Esophagus squamous epithelium (tissue), 5 donors: ENCODE results near the gene PFKM. TPM values are rescaled to one million over a fixed set of nuclear protein-coding genes. Genes with fewer than 3 reads are reported as not detected.

Experiments used
- DNase-seq: peaks from one replicate; lab custom pipeline; 2025; lab: John Stamatoyannopoulos, UW
- H3K27ac ChIP-seq, 4 donors: fragments of 200-600 bp; sonication (generic); one replicate each; pipeline ENCODE4 v1.5.1; 2016 to 2019; ENCODE audit warnings: mild to moderate bottlenecking in 1 of 4
- H3K27me3 ChIP-seq, 4 donors: fragments of 200-600 bp; sonication (generic); 1 replicate in 3 of 4; 2 replicates in 1 of 4; pipeline versions ENCODE4 v1.5.1 to v1.6.0; 2017 to 2021; ENCODE audit warnings: antibody characterized with exemption in 1 of 4
- H3K36me3 ChIP-seq, 3 donors: fragments of 200-600 bp; sonication (generic); one replicate each; pipeline ENCODE4 v1.5.1; 2016 to 2019
- H3K4me1 ChIP-seq, 3 donors: fragments of 200-600 bp; sonication (generic); one replicate each; pipeline ENCODE4 v1.5.1; 2017 to 2019
- H3K4me3 ChIP-seq, 4 donors: fragments of 200-600 bp; sonication (generic); 1 replicate in 3 of 4; 2 replicates in 1 of 4; pipeline ENCODE4 v1.5.1; 2016 to 2019; ENCODE audit warnings: mild to moderate bottlenecking in 2 of 4, moderate library complexity in 1 of 4
- H3K9me3 ChIP-seq, 3 donors: fragments of 200-600 bp; sonication (generic); one replicate each; pipeline ENCODE4 v1.5.1; 2016 to 2019
- CTCF ChIP-seq, 6 experiments: fragments of 450-650 bp in 4 of 6; fragments of 200-600 bp in 2 of 6; sonication (generic) in 2 of 6; IDR thresholded peaks; one replicate each; pipeline ENCODE4 v1.5.1; 2016 to 2019; ENCODE audit warnings: antibody characterized with exemption in 6 of 6, mild to moderate bottlenecking in 4 of 6, moderate library complexity in 4 of 6
- POLR2A ChIP-seq, 4 donors: fragments of 450-650 bp; IDR thresholded peaks; one replicate each; pipeline ENCODE4 v1.6.1; 2017; ENCODE audit warnings: antibody characterized with exemption in 4 of 4, mild to moderate bottlenecking in 4 of 4, moderate library complexity in 3 of 4
- WGBS, 2 donors: methylation state at CpG; one replicate each; pipeline ENCODE4 v1.1.5; 2018; 5-methylcytosine and 5-hydroxymethylcytosine counted together
- intact Hi-C: fragments of 100-400 bp; cut with DNase I; formaldehyde crosslinking; loops from one replicate; pipeline ENCODE4 v1.15.0; 2022
- small RNA-seq, 4 donors: library from RNA; depleted of rRNA; stranded (forward); fragments of <200 nt; gene quantifications; one replicate each; pipeline ENCODE3, GENCODE V24; 2016
- total RNA-seq, 4 donors: library from RNA; depleted of rRNA; stranded (reverse); fragments of >200 nt; gene quantifications; one replicate each; pipeline ENCODE4 v1.1.0, GENCODE V29; 2016
- donor health status: DM: yes; HTN: yes; CAD: no.

PFKM gene
- total RNA-seq, 4 donors from 2014 or later, result 13.0 to 40.9 (median 33.3) TPM

GRCh38 chr12:48194799-48195201, 75.6 kb downstream of the PFKM start:
- no peaks in the 10 kb centered on the region for H3K9me3 ChIP-seq
- H3K36me3 ChIP-seq, result no peaks in the 10 kb centered on the region
- DNase-seq, result no peak
- TF ChIP-seq CTCF (IDR thresholded peaks at IDR 0.05) (no peak), POLR2A (IDR thresholded peaks at IDR 0.05) (no peak)
- H3K4me3 ChIP-seq, result no peak overlapping the region
- no peaks in the 10 kb centered on the region for H3K27me3 ChIP-seq
- H3K27ac ChIP-seq, result no peak overlapping the region
- H3K4me1 ChIP-seq, result peaks cover 14 to 89% (median 20%) of the 10 kb centered on the region in 3 donors
- intact Hi-C loops, result no loop called here
- 63 to 67% methylated on average over 1 of the region's 1 CpG for WGBS, 2 donors

Small RNAs within 50 kb of the gene (small RNA-seq; reads per million reads assigned to genes)
- gene MIR6505, result 0 to 0.30 (median 0.07) reads per million in 4 donors
- 0 reads per million in 4 donors for gene RNU6-1203P

Other genes with a start within 250 kb of the PFKM start
- 10 to 100 TPM; 16.6 to 25.0 (median 21.3) TPM for gene VDR, start 214.4 kb upstream of the PFKM start, total RNA-seq
- 10 to 100 TPM; 24.1 to 92.7 (median 63.5) TPM for gene TMEM106C, start 155.8 kb upstream of the PFKM start, total RNA-seq
- gene COL2A1, start 114.9 kb upstream of the PFKM start, total RNA-seq, result not detected
- 10 to 100 TPM in 3 of 4 donors, 1 to 10 TPM in 1; 7.8 to 19.1 (median 16.5) TPM for gene SENP1, start 13.3 kb upstream of the PFKM start, total RNA-seq
- gene ASB8, start 38.2 kb downstream of the PFKM start, total RNA-seq, result 10 to 100 TPM; 13.2 to 28.2 (median 24.8) TPM
- 1 to 10 TPM in 1 of 4 donors, under 1 TPM in 3; 0.18 to 1.2 (median 0.65) TPM for gene CCDC184, start 64.3 kb downstream of the PFKM start, total RNA-seq
- gene OR10AD1, start 83.9 kb downstream of the PFKM start, total RNA-seq, result not detected
- 10 to 100 TPM in 2 of 4 donors, 1 to 10 TPM in 2; 7.1 to 17.9 (median 10.0) TPM for gene ZNF641, start 231.6 kb downstream of the PFKM start, total RNA-seq